Smooth muscle cell (in vitro differentiated cells): ENCODE data around the gene PLAAT3. TPM values are rescaled to one million over a fixed set of nuclear protein-coding genes. Genes with fewer than 3 reads are reported as not detected.

Source experiments
- DNase-seq: peaks from one replicate; lab custom pipeline; 2025; ENCODE audit not compliant: unreplicated experiment; lab: John Stamatoyannopoulos, UW
- H2AFZ ChIP-seq: fragments of 200-600 bp; sonication (generic); 2 replicates; pipeline ENCODE4 v1.6.0; 2016; ENCODE audit warnings: antibody characterized with exemption, low read depth, mild to moderate bottlenecking
- H3F3A ChIP-seq: fragments of 200-600 bp; sonication (generic); 2 replicates; pipeline ENCODE4 v1.6.0; 2017; ENCODE audit warnings: antibody characterized with exemption, low read depth
- H3K27ac ChIP-seq: fragments of 200-600 bp; sonication (generic); 2 replicates; pipeline ENCODE4 v1.5.1; 2016; ENCODE audit warnings: low read depth, mild to moderate bottlenecking
- H3K27me3 ChIP-seq: fragments of 200-600 bp; sonication (generic); 2 replicates; pipeline ENCODE4 v1.6.1; 2016; ENCODE audit warnings: low read depth, mild to moderate bottlenecking
- H3K36me3 ChIP-seq: fragments of 200-600 bp; sonication (generic); 2 replicates; pipeline ENCODE4 v1.5.1; 2016; ENCODE audit warnings: low read depth
- H3K4me1 ChIP-seq: fragments of 200-600 bp; sonication (generic); 2 replicates; pipeline ENCODE4 v1.5.1; 2016; ENCODE audit warnings: low read depth
- H3K4me2 ChIP-seq: fragments of 200-600 bp; sonication (generic); 2 replicates; pipeline ENCODE4 v1.6.0; 2016; ENCODE audit warnings: mild to moderate bottlenecking
- H3K4me3 ChIP-seq: fragments of 200-600 bp; sonication (generic); 2 replicates; pipeline ENCODE4 v1.5.1; 2016; ENCODE audit warnings: mild to moderate bottlenecking
- H3K79me2 ChIP-seq: fragments of 200-600 bp; sonication (generic); 2 replicates; pipeline ENCODE4 v1.6.0; 2016; ENCODE audit warnings: low read depth, mild to moderate bottlenecking
- H3K9ac ChIP-seq: fragments of 200-600 bp; sonication (generic); 2 replicates; pipeline ENCODE4 v1.6.0; 2016; ENCODE audit warnings: low read depth
- H3K9me3 ChIP-seq: fragments of 200-600 bp; sonication (generic); replicated peaks from 2 replicates; pipeline ENCODE4 v1.5.1; 2016; ENCODE audit warnings: low read depth
- H4K20me1 ChIP-seq: fragments of 200-600 bp; sonication (generic); 2 replicates; pipeline ENCODE4 v1.6.0; 2016; ENCODE audit warnings: low read depth
- CTCF ChIP-seq: fragments of 200-600 bp; sonication (generic); IDR thresholded peaks from 2 replicates; pipeline ENCODE4 v1.5.1; 2017; ENCODE audit warnings: borderline replicate concordance, mild to moderate bottlenecking, antibody characterized with exemption; ENCODE audit not compliant: insufficient read depth, poor library complexity, severe bottlenecking
- WGBS: methylation state at CpG from one replicate; pipeline ENCODE4 v1.1.7; 2016; ENCODE audit warnings: low lambda C conversion rate; 5-methylcytosine and 5-hydroxymethylcytosine counted together
- polyA plus RNA-seq: library from polyadenylated mRNA; unstranded; fragments of >200 nt; fragmentation: Nextera tagmentation; extraction: Ambion mirVana; gene quantifications from 2 replicates; pipeline ENCODE4 v1.2.1, GENCODE V29; 2016
- total RNA-seq: library from RNA; depleted of rRNA; stranded (reverse); fragments of >200 nt; gene quantifications from 2 replicates; pipeline ENCODE4 v1.2.3, GENCODE V29; 2014

Gene PLAAT3
- total and polyA plus RNA-seq, 2 experiments from 2014 or later = 0.90 to 5.2 TPM

- Histone ChIP-seq H3K4me2 (no peak overlapping the region), H3K27ac (no peak overlapping the region), H3K9ac (no peak overlapping the region), H2AFZ (no peak overlapping the region), H3K79me2 (no peaks in the 10 kb centered on the region), H3K4me1 (no peaks in the 10 kb centered on the region), H4K20me1 (no peaks in the 10 kb centered on the region), H3K4me3 (no peak overlapping the region), H3K36me3 (no peaks in the 10 kb centered on the region), H3F3A (no peaks in the 10 kb centered on the region), H3K27me3 (no peaks in the 10 kb centered on the region), H3K9me3 (no peaks in the 10 kb centered on the region)
- TF ChIP-seq CTCF = peak; percentile 37
- WGBS = 73% methylated on average over 4 of the region's 4 CpGs
- no peak for DNase-seq
Observed at GRCh38 chr11:63592975-63593395, 21.2 kb downstream of the PLAAT3 start.

GRCh38 chr11:63590024-63590788 is 24.0 kb downstream of the PLAAT3 start:
- Histone ChIP-seq H4K20me1 (no peaks in the 10 kb centered on the region), H3F3A (no peaks in the 10 kb centered on the region), H3K27me3 (no peaks in the 10 kb centered on the region), H3K79me2 (no peaks in the 10 kb centered on the region), H3K9ac (no peak overlapping the region), H3K4me3 (no peak overlapping the region), H3K27ac (no peak overlapping the region), H2AFZ (no peak overlapping the region), H3K4me2 (no peak overlapping the region), H3K9me3 (no peaks in the 10 kb centered on the region), H3K4me1 (no peaks in the 10 kb centered on the region), H3K36me3 (no peaks in the 10 kb centered on the region)
- 93% methylated on average over 18 of the region's 18 CpGs for WGBS
- no peak for TF ChIP-seq CTCF
- no peak for DNase-seq

GRCh38 chr11:63589000-63589399 is 25.2 kb downstream of the PLAAT3 start:
- Histone ChIP-seq H3F3A (no peaks in the 10 kb centered on the region), H3K9me3 (no peaks in the 10 kb centered on the region), H3K27me3 (no peaks in the 10 kb centered on the region), H2AFZ (no peak overlapping the region), H3K36me3 (no peaks in the 10 kb centered on the region), H3K27ac (no peak overlapping the region), H4K20me1 (no peaks in the 10 kb centered on the region), H3K9ac (no peak overlapping the region), H3K79me2 (no peaks in the 10 kb centered on the region), H3K4me2 (no peak overlapping the region), H3K4me1 (no peaks in the 10 kb centered on the region), H3K4me3 (no peak overlapping the region)
- TF ChIP-seq CTCF = no peak
- 82% methylated on average over 3 of the region's 3 CpGs for WGBS
- no peak for DNase-seq

GRCh38 chr11:63586451-63587166 is 27.6 kb downstream of the PLAAT3 start:
- Histone ChIP-seq H3K4me2 (no peak overlapping the region), H3K27ac (no peak overlapping the region), H3K9ac (no peak overlapping the region), H4K20me1 (no peaks in the 10 kb centered on the region), H3K4me1 (no peaks in the 10 kb centered on the region), H3K36me3 (no peaks in the 10 kb centered on the region), H3K9me3 (no peaks in the 10 kb centered on the region), H3K79me2 (no peaks in the 10 kb centered on the region), H3K27me3 (no peaks in the 10 kb centered on the region), H2AFZ (no peak overlapping the region), H3K4me3 (no peak overlapping the region), H3F3A (no peaks in the 10 kb centered on the region)
- DNase-seq = no peak
- WGBS = 93% methylated on average over 6 of the region's 6 CpGs
- no peak for TF ChIP-seq CTCF
